ENCODE data around the gene C1orf74. TPM values are rescaled to one million over a fixed set of nuclear protein-coding genes. Genes with fewer than 3 reads are reported as not detected.

Gene C1orf74
- total RNA-seq, 1 donor from 2014 or later = 2.2 TPM

DNA sequence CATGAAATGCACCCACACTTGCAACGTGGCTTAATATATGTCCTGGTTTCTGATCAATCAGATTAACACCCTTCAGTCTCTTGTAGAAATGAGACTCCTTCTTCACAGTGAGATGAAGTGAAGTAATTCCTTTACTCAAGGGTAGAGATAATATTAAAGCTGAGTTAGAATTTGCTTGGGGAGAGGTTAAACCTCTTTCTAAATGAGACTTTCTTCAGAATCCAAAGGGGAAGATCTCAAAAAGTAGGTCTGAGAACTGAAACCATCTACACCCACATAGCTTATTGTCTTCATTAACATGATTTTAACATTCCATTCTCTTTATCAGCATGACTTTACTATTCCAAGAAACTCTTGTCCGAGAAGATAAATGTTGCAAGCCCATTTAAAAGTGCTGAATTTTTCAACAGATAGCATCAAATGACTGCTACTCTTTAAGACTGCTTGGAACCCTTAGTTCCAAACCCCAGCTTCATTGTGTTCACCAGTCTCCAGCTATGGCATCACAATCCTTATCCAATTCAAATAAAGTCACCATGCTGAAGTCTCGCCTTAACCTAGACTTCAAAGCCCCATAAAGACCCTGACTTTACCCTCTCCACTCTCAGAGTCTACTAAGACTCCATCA lies 47.8 kb downstream of the C1orf74 start:
- Histone ChIP-seq H4K20me1 (ENCODE audit: insufficient read depth, low read length) (no peaks in the 10 kb centered on the region), H3K9me3 (ENCODE audit: insufficient read depth, low read depth, low read length) (no peaks in the 10 kb centered on the region), H3K4me1 (ENCODE audit: insufficient read depth, low read length) (no peaks in the 10 kb centered on the region), H3K4me2 (ENCODE audit: low read length) (no peak overlapping the region), H3K4me3 (ENCODE audit: insufficient read depth, low read depth, low read length) (no peak overlapping the region), H2AFZ (ENCODE audit: low read depth, low read length) (no peak overlapping the region), H3K36me3 (ENCODE audit: insufficient read depth, low read length) (no peaks in the 10 kb centered on the region), H3K79me2 (ENCODE audit: insufficient read depth, low read length) (no peaks in the 10 kb centered on the region), H3K9ac (ENCODE audit: low read length) (no peak overlapping the region), H3K27ac (ENCODE audit: low read depth, low read length) (no peak overlapping the region), H3K27me3 (ENCODE audit: insufficient read depth, low read length) (peaks cover 5% of the 10 kb centered on the region)
- FAIRE-seq = no peak
- Mint-ChIP-seq H3K27me3 (ENCODE audit: low read depth, unreplicated experiment) (peaks cover 35% of the 10 kb centered on the region), H3K4me3 (ENCODE audit: unreplicated experiment) (no peak overlapping the region), H3K4me1 (ENCODE audit: low read depth, unreplicated experiment) (no peaks in the 10 kb centered on the region), H3K27ac (ENCODE audit: unreplicated experiment) (no peak overlapping the region), H3K36me3 (ENCODE audit: low read depth, unreplicated experiment) (no peaks in the 10 kb centered on the region), H3K9me3 (ENCODE audit: unreplicated experiment) (peaks cover 3% of the 10 kb centered on the region)
- TF ChIP-seq EZH2 (IDR thresholded peaks at IDR 0.05; ENCODE audit: insufficient read depth, low read length) = no peak
- TF ChIP-seq, protein P1, sequence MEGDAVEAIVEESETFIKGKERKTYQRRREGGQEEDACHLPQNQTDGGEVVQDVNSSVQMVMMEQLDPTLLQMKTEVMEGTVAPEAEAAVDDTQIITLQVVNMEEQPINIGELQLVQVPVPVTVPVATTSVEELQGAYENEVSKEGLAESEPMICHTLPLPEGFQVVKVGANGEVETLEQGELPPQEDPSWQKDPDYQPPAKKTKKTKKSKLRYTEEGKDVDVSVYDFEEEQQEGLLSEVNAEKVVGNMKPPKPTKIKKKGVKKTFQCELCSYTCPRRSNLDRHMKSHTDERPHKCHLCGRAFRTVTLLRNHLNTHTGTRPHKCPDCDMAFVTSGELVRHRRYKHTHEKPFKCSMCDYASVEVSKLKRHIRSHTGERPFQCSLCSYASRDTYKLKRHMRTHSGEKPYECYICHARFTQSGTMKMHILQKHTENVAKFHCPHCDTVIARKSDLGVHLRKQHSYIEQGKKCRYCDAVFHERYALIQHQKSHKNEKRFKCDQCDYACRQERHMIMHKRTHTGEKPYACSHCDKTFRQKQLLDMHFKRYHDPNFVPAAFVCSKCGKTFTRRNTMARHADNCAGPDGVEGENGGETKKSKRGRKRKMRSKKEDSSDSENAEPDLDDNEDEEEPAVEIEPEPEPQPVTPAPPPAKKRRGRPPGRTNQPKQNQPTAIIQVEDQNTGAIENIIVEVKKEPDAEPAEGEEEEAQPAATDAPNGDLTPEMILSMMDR (IDR thresholded peaks at IDR 0.05; ENCODE audit: insufficient read depth, low read depth, low read length) = no peak
- no peak for DNase-seq (ENCODE audit: low read depth)

DNA sequence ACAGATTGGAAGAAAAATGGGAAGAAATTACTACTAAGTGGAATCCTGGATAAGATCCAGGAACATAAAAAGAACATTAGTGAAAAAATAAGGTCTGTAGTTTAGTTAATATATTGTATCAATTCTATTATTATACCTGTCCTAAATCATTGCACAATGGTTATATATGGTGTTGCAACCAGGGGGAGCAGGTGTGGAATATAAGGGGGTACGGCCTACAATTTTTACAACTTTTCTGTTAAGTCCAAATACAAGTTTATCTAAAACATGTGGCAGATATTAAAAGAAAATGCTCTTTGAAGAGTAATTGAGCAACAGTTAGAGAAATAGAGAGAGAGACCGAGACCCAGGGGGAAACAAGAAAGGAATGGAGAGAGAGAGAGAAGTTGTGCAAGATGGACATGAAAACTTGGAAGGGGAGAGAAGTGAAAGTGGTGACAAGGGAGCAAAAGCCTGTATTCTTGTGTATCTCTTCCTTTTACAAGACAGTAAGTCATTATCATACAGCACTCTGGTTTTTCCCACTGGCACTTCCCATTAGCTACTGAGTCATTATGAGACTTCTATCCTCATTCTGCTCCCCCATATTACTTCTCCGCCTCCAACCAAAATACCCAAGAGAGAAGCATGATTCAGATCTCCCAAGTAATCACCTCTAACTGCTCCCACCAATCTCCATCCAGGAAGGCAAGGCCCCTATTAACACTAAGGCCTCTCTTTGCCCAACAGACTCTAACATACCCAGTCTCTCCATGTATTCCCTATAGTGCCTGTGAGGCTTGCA lies 50.8 kb downstream of the C1orf74 start:
- Histone ChIP-seq H2AFZ (ENCODE audit: low read depth, low read length) (no peak overlapping the region), H3K36me3 (ENCODE audit: insufficient read depth, low read length) (no peaks in the 10 kb centered on the region), H3K4me3 (ENCODE audit: insufficient read depth, low read depth, low read length) (no peak overlapping the region), H3K9ac (ENCODE audit: low read length) (no peak overlapping the region), H3K9me3 (ENCODE audit: insufficient read depth, low read depth, low read length) (no peaks in the 10 kb centered on the region), H3K79me2 (ENCODE audit: insufficient read depth, low read length) (no peaks in the 10 kb centered on the region), H3K4me2 (ENCODE audit: low read length) (no peak overlapping the region), H3K27me3 (ENCODE audit: insufficient read depth, low read length) (peaks cover 5% of the 10 kb centered on the region), H3K27ac (ENCODE audit: low read depth, low read length) (no peak overlapping the region), H4K20me1 (ENCODE audit: insufficient read depth, low read length) (no peaks in the 10 kb centered on the region), H3K4me1 (ENCODE audit: insufficient read depth, low read length) (no peaks in the 10 kb centered on the region)
- Mint-ChIP-seq H3K4me3 (ENCODE audit: unreplicated experiment) (no peak overlapping the region), H3K4me1 (ENCODE audit: low read depth, unreplicated experiment) (no peaks in the 10 kb centered on the region), H3K27ac (ENCODE audit: unreplicated experiment) (no peak overlapping the region), H3K36me3 (ENCODE audit: low read depth, unreplicated experiment) (no peaks in the 10 kb centered on the region), H3K9me3 (ENCODE audit: unreplicated experiment) (peaks cover 5% of the 10 kb centered on the region), H3K27me3 (ENCODE audit: low read depth, unreplicated experiment) (peaks cover 32% of the 10 kb centered on the region)
- no peak for DNase-seq (ENCODE audit: low read depth)
- FAIRE-seq = no peak
- TF ChIP-seq, protein P1 (IDR thresholded peaks at IDR 0.05; ENCODE audit: insufficient read depth, low read depth, low read length) = no peak
- TF ChIP-seq EZH2 (IDR thresholded peaks at IDR 0.05; ENCODE audit: insufficient read depth, low read length) = no peak

DNA sequence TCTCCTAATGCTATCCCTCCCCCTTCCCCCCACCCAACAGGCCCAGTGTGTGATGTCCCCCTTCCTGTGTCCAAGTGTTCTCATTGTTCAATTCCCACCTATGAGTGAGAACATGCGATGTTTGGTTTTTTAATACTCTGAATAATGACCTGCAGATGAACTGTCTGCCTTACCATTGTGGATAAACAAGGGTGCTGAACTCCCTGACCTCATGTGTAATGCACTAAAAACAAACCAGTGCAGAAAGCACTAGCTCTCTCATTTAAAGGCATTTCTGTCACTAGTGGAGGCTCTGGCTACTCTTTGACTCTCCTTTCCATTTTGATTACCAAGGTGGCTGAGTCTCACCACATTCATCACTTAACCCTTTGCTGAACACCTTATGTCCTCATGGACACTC lies 51.6 kb downstream of the C1orf74 start:
- H3K27me3 Mint-ChIP-seq (ENCODE audit: low read depth, unreplicated experiment) = peaks cover 32% of the 10 kb centered on the region
- H3K27ac Mint-ChIP-seq (ENCODE audit: unreplicated experiment) = no peak overlapping the region
- H3K4me1 Mint-ChIP-seq (ENCODE audit: low read depth, unreplicated experiment) = no peaks in the 10 kb centered on the region
- no peaks in the 10 kb centered on the region for H3K36me3 Mint-ChIP-seq (ENCODE audit: low read depth, unreplicated experiment)
- Histone ChIP-seq H3K4me3 (ENCODE audit: insufficient read depth, low read depth, low read length) (no peak overlapping the region), H3K27ac (ENCODE audit: low read depth, low read length) (no peak overlapping the region), H3K36me3 (ENCODE audit: insufficient read depth, low read length) (no peaks in the 10 kb centered on the region), H4K20me1 (ENCODE audit: insufficient read depth, low read length) (no peaks in the 10 kb centered on the region), H3K4me1 (ENCODE audit: insufficient read depth, low read length) (no peaks in the 10 kb centered on the region), H3K4me2 (ENCODE audit: low read length) (no peak overlapping the region), H3K79me2 (ENCODE audit: insufficient read depth, low read length) (no peaks in the 10 kb centered on the region), H2AFZ (ENCODE audit: low read depth, low read length) (no peak overlapping the region), H3K9ac (ENCODE audit: low read length) (no peak overlapping the region), H3K27me3 (ENCODE audit: insufficient read depth, low read length) (peaks cover 5% of the 10 kb centered on the region), H3K9me3 (ENCODE audit: insufficient read depth, low read depth, low read length) (no peaks in the 10 kb centered on the region)
- FAIRE-seq (no peak), DNase-seq (ENCODE audit: low read depth) (no peak)
- H3K9me3 Mint-ChIP-seq (ENCODE audit: unreplicated experiment) = peaks cover 4% of the 10 kb centered on the region
- TF ChIP-seq, protein P1 (IDR thresholded peaks at IDR 0.05; ENCODE audit: insufficient read depth, low read depth, low read length) = no peak
- no peak for TF ChIP-seq EZH2 (IDR thresholded peaks at IDR 0.05; ENCODE audit: insufficient read depth, low read length)
- no peak overlapping the region for H3K4me3 Mint-ChIP-seq (ENCODE audit: unreplicated experiment)

Data from astrocyte (in vitro differentiated cells and primary cell).